ENCODE measurements around the gene LAT.
"Not testable (repeated sequence)": the region's sequence is repeated elsewhere in the genome, so short reads cannot be mapped to it uniquely, and the experiment has no call there.

The LAT gene, protein sequence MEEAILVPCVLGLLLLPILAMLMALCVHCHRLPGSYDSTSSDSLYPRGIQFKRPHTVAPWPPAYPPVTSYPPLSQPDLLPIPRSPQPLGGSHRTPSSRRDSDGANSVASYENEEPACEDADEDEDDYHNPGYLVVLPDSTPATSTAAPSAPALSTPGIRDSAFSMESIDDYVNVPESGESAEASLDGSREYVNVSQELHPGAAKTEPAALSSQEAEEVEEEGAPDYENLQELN

DNA sequence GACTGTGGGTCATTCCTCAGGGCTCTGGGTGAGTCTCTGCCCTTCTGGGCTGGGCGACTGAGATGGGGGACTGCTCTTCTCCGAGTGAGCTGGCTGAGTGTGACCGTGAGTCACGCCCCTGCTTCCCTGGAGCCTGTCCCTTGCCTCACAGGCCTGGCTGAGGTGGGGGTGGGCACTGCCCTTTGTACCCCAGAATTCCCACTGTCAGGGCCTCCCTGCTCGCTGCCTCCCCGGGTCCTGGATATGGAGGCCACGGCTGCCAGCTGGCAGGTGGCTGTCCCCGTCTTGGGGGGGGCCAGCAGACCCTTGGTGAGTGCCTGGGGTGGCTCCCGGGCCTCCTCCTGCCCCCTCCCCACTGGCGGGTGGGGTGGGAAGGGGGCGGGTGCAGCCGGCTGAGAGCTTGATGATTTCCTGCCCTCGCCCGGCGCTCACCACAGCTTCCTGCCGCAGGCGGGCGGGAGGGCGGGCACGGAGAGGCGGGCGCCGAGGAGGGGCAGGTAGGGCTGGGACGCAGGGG is at the start of gene LAT:
TSS of gene LAT (plus strand) at position 434 of the 517 bp plus-strand sequence. CDS start 366 bp downstream, outside the sequence.
- DNase-seq = peak; percentile 50

DNA sequence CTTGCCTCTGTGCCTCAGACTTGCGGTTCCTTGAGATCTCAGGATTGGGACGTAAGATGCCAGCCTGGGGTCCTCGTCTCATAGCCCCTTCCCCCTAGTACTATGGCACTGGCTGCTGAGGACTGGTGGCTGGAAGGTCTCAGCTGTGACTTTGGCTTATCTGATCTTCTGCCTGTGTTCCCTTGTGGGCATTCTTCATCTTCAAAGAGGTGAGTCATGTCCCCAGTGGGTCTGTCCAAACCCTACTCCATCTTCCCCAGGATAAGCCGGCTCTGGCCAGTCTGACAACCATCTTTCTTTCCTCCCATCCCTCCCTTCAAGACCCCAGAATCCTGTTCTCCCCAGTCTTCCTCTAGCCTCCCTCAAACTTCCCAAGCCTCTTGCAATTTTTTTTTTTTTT is 49.5 kb upstream of the LAT start:
- DNase-seq = no peak

DNA sequence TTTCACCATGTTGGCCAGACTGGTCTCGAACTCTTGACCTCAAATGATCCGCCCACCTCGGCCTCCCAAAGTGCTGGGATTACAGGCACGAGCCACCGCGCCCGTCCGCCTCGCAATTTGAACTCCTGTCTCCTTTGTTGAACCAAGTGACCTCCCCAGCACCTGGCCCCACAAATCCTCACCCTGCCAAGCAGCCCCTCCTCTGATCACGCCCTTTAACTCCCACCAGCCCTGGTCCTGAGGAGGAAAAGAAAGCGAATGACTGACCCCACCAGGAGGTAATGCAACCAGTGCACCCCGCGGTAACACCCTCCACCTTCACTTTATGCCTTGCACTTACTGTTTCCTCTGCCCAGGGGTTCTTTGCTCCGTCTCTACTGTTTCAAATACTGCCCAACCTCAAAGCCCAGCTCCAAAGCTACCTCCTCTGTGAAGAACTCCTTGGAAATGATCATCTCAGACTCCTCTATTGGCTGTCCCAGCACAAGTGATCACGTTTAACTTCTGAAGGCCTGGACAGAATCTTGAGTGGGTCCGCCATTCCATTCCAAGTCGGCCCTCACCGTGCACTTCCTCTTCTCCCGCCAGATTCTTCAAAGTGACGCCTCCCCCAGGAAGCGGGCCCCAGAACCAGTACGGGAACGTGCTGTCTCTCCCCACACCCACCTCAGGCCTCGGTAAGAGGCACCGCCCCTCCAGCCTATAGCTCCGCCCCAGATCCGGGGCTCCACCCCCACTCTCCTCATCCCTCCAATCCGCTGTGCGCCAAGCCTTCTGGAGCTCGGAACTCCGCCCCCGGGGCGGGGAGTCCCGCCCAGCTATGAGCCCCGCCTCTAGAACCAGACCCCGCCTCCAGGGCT is 48.7 kb upstream of the LAT start:
- peak; percentile 76 for DNase-seq

DNA sequence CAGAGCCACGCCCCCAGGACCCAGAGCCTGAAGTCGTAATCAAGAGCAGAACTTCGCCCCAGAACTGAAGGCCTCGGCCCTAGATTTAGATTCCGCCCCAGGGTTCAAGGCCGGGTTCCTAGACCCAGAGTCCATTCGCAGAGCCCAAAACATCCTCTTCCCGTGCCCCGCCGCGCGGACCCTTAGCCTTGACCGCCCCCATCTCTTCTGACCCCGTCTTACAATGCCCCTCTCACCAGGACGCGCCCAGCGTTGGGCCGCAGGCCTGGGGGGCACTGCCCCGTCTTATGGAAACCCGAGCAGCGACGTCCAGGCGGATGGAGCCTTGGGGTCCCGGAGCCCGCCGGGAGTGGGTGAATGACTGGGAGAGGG is 48.1 kb upstream of the LAT start:
- no peak for DNase-seq

DNA sequence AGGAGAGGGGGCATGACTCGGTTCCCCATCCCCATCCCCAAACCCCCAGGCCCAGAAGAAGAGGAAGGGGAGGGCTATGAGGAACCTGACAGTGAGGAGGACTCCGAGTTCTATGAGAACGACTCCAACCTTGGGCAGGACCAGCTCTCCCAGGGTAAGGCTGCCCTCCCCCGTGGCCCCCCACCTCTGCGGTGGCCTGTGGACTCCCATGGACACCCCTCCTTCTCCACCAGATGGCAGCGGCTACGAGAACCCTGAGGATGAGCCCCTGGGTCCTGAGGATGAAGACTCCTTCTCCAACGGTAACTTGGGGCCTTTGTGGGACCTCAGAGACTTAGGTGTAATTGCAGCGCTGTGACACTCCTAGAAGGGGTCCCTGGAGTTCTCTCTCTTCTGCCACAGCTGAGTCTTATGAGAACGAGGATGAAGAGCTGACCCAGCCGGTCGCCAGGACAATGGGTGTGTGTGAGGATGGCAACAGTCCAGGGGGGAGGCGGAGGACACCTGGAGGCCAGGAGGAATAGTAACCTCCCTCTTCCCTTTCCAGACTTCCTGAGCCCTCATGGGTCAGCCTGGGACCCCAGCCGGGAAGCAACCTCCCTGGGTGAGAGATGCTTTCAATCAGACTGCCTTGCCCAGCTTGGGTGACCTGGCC is 47.5 kb upstream of the LAT start:
- no peak for DNase-seq

DNA sequence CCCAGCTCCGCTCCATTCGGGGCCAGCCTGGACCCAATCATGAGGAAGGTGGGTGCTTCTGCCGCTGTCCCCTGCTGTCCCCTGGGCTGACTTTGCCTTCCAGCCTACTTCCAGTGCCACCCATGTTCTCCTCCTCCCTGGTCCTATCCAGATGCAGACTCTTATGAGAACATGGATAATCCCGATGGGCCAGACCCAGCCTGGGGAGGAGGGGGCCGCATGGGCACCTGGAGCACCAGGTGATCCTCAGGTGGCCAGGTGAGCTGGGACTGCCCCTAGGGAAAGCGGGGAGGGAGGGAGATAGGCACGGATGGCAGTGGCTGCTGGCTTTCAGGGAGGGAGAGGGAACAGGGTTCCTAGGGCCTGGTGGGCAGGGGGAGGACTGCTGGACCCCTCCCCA is 46.1 kb upstream of the LAT start:
- no peak for DNase-seq

DNA sequence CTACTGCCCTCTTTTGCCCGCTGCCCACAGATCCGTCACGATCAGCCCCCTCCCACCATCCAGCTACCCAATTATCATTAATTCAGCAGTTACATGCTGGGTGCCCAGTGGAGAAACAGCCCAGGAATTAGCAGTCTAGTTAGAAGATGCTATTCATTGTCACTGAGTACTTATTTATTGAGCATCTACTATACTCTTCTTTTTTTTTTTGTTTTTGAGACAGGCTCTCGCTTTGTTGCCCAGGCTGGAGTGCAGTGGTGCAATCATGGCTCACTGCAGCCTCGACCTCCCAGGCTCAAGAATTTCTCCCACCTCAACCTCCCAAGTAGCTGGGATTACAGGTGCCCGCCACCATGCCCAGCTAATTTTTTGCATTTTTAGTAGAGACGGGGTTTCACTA is 45.0 kb upstream of the LAT start:
- DNase-seq = not testable (repeated sequence)

DNA sequence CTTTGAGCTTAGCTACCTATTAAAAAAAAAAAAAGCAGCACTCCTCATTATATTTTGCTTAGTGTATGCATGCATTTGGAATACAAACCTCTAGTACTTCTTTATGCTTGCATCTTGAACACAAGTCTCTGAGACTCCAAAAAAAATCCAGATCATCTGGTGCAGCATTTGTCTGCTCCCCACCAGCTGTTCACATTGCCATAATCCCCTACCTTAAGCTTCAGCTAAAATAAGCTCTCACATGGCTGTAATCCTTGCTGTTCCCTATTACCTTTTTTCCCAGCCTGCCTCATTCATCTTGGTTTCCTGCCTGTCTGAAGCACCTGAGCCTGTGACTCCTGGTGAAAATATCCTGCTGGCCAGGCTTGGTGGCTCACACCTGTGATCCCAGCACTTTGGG is 41.6 kb upstream of the LAT start:
- DNase-seq = no peak

DNA sequence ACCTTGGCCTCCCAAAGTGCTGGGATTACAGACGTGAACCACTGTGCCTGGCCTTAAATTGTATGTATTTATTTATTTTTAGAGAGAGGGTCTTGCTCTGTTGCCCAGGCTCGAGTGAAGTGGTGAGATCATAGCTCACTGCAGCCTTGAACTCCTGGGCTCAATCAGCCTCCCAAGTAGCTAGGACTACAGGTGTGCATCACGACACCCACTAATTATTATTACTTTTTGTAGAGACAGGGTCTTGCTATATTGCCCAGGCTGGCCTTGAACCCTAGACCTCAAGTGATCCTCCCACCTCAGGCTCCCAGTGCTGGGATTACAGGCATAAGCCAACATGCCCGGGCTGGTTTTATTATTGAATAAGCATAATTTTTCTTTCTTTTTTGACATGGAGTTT is 38.2 kb upstream of the LAT start:
- no peak for DNase-seq

DNA sequence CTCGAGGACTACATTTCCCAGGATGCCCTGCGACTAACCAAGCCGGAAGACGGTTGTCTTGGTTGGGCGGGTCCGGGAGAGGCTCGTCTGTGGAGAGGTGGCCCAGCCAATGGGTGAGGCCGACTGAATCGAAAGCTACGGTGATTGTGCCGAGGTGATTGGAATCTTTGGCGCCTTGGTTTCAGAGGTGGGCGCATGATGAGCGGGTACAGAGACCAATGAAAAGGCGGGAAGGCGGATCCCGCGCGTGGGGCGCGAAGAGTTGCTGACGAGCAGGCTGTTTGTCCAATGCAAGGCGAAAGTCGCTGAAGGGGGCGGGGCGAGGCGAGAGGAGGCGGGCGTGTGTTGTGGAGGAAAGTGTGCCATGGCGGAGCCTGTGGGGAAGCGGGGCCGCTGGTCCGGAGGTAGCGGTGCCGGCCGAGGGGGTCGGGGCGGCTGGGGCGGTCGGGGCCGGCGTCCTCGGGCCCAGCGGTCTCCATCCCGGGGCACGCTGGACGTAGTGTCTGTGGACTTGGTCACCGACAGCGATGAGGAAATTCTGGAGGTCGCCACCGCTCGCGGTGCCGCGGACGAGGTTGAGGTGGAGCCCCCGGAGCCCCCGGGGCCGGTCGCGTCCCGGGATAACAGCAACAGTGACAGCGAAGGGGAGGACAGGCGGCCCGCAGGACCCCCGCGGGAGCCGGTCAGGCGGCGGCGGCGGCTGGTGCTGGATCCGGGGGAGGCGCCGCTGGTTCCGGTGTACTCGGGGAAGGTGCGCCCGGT is 34.0 kb upstream of the LAT start, which contains the start of gene NFATC2IP:
TSS of gene NFATC2IP (plus strand) at position 290 of the 762 bp plus-strand sequence. CDS start at position 365, 75 bp downstream.
- peak; percentile 98 for DNase-seq

DNA sequence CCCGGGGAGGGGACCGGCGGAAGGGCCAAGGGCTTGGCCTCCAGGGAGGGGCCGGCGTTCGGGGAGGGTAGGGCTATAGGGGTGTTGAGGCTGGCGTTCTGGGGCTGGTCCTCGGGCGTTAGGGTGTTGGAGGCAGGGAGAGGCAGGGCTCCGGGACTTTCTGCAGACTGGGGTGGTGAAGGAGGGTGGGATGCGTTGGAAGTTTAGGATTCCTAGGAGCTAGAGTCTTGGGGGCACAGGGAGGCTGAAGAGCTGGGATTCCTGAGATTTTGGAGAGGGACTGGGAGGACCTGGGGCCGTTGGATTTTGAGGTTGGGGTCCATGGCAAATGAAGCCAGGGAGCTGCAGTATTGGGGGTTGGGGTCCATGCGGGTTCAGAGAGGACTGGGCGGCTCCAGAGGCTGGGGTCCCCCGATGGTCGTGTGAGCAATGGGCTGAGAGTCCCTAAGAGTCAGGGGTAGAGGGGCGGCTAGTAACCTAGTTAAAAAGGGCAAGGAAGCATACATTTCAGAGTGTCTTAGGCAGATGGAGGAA is 33.4 kb upstream of the LAT start:
- no peak for DNase-seq

DNA sequence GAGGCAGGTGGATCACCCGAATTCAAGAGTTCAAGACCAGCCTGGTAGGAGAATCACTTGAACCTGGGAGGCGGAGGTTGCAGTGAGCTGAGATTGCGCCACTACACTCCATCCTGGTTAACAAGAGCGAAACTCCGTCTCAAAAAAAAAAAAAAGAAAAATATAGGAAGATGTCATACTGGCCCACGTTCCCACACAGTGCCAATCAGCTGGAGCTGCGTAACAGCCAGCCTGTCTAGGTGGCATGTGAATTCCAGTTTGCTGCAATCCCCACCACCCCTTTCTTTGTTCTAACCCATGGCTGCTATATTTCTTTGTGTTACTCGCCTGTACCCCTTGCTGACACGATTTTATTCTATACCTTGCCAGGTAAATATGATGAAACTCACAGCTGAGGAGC is 26.6 kb upstream of the LAT start:
- no peak for DNase-seq

DNA sequence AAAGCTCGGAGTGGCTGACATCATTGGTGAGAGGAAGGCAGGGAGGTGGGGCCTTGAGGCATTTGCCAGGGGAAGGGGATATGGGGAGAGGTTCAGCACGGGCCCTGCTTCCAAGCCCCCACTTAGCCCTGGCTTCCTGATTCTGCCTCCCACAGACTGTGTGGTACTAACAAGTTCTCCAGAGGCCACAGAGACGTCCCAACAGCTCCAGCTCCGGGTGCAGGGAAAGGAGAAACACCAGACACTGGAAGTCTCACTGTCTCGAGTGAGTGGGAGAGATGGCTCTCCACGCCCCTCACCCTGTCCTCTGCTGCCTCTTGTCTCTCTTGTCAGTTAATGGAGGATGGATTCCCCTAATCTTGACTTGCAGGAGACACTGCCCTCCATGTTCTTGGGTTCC is 26.0 kb upstream of the LAT start:
- no peak for DNase-seq

DNA sequence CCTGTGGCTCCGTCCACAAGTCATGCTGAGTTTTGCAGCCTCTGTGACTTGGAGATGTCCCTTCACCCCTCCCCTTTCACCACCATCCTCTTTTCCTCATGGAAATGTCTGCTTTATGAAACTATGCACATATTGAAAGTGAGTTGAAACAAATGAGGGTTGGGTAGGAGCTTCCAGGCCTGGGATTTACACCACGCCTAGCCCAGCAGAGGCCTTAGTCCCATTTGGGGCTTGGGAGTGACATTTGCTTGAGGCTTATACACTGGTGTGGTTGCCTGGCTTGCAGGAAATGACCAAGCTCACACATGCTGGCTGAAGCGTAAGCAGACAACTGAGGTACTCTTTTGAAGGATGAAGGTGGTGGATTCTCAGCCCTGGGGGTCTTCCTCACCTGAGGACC is 20.8 kb upstream of the LAT start:
- no peak for DNase-seq

DNA sequence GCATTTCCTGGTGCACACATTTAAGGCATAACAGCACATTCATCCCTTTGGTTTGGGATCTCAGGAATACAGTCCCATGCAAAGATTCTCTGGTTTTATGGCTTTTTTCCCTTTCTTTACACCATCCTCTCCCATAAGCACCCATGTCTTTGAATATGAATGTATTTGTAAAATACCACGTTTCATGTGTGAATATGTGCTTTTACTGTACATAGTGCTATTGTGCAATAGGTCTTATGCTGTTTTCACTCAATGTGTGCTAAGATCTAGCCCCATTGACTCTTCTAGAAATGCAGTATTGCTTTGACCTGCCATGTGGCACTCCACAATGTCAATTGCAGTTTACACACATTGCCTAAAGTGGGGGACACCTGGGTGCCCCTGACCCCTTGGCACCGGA is 20.4 kb upstream of the LAT start:
- DNase-seq = no peak

DNA sequence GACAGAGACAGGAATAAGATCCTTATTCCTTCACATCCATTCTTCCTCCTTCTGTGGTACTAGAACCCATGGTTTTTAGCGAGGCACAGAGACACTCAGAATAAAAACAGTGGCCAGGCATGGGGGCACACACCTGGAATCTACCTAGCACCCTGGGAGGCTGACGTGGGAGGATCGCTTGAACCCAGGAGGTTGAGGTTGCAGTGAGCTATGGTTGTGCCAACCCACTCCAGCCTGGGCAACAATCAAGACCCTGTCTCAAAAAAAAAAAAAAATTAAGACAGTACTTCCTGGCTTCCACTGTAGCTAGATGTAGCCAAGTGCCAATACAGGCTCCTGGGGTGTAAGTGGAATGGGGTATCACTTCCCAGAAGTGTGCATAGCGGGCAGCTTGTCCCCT is 17.7 kb upstream of the LAT start:
- DNase-seq = no peak

DNA sequence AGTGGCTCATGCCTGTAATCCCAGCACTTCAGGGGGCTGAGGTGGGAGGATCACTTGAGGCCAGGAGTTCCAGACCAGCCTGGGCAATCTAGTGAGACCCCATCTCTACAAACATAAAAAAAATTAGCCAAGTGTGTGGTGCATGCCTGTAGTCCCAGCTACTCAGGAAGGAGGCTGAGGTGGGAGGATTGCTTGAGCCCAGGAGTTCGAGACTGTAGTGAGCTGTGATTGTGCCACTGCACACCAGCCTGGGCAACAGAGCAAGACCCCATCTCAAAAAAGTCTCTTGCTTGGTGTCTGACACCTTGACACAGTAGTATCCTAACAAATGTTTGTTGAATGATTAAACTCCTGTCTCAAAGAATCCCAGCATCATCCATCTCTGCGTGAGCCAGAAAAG is 15.2 kb upstream of the LAT start:
- not testable (repeated sequence) for DNase-seq

DNA sequence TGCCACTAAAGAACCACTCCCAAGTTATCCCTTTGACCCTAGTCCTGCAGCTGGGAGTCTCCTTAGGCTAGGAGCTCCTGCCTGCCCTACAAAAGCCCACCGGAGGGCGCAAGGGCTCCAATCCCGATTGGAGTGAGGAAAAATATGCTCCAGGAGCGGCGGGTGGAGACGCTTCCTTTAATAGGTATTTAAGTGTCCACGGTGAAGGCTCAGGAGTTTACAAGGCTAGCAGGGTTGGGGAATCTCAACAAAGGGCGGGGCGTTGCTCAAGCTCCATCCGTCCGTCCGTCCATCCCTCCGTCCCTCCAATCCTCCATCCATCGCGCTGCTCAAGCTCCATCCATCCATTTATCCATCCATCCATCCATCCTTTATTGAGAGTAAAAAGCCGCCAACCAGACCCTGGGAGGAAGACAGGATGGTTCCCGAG is 10.8 kb upstream of the LAT start:
- no peak for DNase-seq

DNA sequence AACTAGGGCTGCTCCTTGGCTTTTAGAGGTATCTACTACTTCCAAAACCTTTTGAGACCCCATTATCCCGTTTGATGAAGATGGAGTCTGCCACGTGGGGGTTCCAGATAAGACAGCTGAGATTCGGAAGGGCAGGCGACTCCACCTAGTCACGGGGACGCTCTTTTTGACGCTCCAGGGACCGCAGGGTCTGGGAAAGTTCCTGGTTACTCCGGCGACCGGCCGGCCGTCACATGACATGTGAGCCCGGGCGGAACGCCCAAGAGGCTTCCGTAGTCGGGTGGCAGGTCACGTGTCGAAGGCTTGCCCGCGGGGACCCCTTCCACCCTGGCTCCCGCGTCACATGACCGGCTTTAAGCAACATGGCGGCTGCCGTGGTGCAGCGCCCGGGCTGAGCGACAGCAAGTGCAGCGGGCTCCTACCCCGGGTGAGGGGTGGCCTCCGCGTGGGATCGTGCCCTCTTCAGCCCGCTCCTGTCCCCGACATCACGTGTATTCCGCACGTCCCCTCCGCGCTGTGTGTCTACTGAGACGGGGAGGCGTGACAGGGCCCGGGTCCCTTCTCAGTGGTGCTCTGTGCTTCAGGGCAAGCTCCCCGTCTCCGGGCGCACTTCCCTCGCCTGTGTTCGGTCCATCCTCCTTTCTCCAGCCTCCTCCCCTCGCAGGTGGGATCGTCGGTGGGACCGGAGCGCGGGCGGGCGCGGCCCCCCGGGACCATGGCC is 10.3 kb upstream of the LAT start, which contains the start of gene SPNS1:
TSS of gene SPNS1 (plus strand) at position 342 of the 721 bp plus-strand sequence. CDS start at position 716, 374 bp downstream.
- peak; percentile 81 for DNase-seq

DNA sequence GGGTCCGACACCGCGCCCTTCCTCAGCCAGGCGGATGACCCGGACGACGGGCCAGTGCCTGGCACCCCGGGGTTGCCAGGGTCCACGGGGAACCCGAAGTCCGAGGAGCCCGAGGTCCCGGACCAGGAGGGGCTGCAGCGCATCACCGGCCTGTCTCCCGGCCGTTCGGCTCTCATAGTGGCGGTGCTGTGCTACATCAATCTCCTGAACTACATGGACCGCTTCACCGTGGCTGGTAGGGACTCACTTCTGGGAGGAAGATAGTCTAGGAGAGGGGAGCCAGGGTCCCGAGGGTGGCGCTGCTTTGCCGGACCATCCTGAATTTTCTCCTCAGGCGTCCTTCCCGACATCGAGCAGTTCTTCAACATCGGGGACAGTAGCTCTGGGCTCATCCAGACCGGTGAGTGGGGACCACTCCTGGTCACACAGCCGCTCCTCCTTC is 9.7 kb upstream of the LAT start:
- no peak for DNase-seq

Data from GF-D8 (cell line).